GM21423 (cell line): ENCODE measurements around the gene C3orf20.
"Not testable (repeated sequence)": the region's sequence is repeated elsewhere in the genome, so short reads cannot be mapped to it uniquely, and the experiment has no call there.

Experiments used
- ATAC-seq: cut with Tn5 transposase; IDR thresholded peaks from one replicate; pipeline ENCODE4 v1.9.1; 2021; ENCODE audit warnings: mild to moderate bottlenecking, moderate library complexity; ENCODE audit not compliant: unreplicated experiment

C3orf20 gene

GRCh38 chr3:14649466-14649865 lies 25.5 kb upstream of the C3orf20 start:
- ATAC-seq: no peak

GRCh38 chr3:14650193-14650592 lies 24.7 kb upstream of the C3orf20 start:
- ATAC-seq: no peak

- peak; percentile 98 for ATAC-seq
Observed at GRCh38 chr3:14651440-14652251, 23.3 kb upstream of the C3orf20 start, which contains the start of gene CCDC174. CCDC174 (plus strand) TSS chr3:14651762; CDS start chr3:14651837, 75 bp downstream.

GRCh38 chr3:14652360-14652907 lies 22.5 kb upstream of the C3orf20 start:
- ATAC-seq: not testable (repeated sequence)

GRCh38 chr3:14657579-14657978 lies 17.4 kb upstream of the C3orf20 start:
- ATAC-seq: no peak

GRCh38 chr3:14658978-14659377 lies 16.0 kb upstream of the C3orf20 start:
- ATAC-seq: no peak

- ATAC-seq: no peak
Observed at GRCh38 chr3:14660942-14661341, 14.0 kb upstream of the C3orf20 start.

GRCh38 chr3:14663396-14664135 lies 11.4 kb upstream of the C3orf20 start:
- no peak for ATAC-seq

GRCh38 chr3:14664170-14664569 lies 10.8 kb upstream of the C3orf20 start:
- ATAC-seq: no peak

GRCh38 chr3:14672588-14672987 lies 2.4 kb upstream of the C3orf20 start:
- ATAC-seq: no peak

GRCh38 chr3:14676881-14677280 lies 1.9 kb downstream of the C3orf20 start:
- no peak for ATAC-seq

- ATAC-seq: no peak
Observed at GRCh38 chr3:14678015-14678503, 3.1 kb downstream of the C3orf20 start.

- no peak for ATAC-seq
Observed at GRCh38 chr3:14680115-14680514, 5.2 kb downstream of the C3orf20 start.

GRCh38 chr3:14680716-14681115 lies 5.8 kb downstream of the C3orf20 start:
- no peak for ATAC-seq

GRCh38 chr3:14684447-14684846 lies 9.5 kb downstream of the C3orf20 start:
- no peak for ATAC-seq

- ATAC-seq: no peak
Observed at GRCh38 chr3:14685179-14685578, 10.2 kb downstream of the C3orf20 start.

GRCh38 chr3:14687360-14687759 lies 12.4 kb downstream of the C3orf20 start:
- ATAC-seq: no peak

GRCh38 chr3:14688525-14688924 lies 13.6 kb downstream of the C3orf20 start:
- ATAC-seq: no peak

- ATAC-seq: peak; percentile 41
Observed at GRCh38 chr3:14689247-14689980, 14.5 kb downstream of the C3orf20 start.

- ATAC-seq: peak; percentile 33
Observed at GRCh38 chr3:14691239-14691638, 16.3 kb downstream of the C3orf20 start.

- ATAC-seq: no peak
Observed at GRCh38 chr3:14691719-14692118, 16.8 kb downstream of the C3orf20 start.
